ENCODE results near the gene SDSL.

- TF ChIP-seq CTCF (IDR thresholded peaks at IDR 0.05 in 2 of 3, conservative IDR thresholded peaks at IDR 0.05 in 1 of 3; ENCODE audit: control insufficient read depth in 2 of 3, extremely low read depth in 1 of 3, insufficient read depth in 1 of 3, low read depth in 3 of 3, low read length in 3 of 3) (no peak), KDM1A (IDR thresholded peaks at IDR 0.05; ENCODE audit: borderline replicate concordance) (no peak), CEBPB (IDR thresholded peaks at IDR 0.05; ENCODE audit: borderline replicate concordance in 1 of 2, low read depth in 2 of 2, low read length in 2 of 2) (no peak), RELA (IDR thresholded peaks at IDR 0.05; ENCODE audit: borderline replicate concordance, partially characterized antibody) (no peak), REST (IDR thresholded peaks at IDR 0.05; ENCODE audit: low read depth, low read length) (no peak), POLR2A (IDR thresholded peaks at IDR 0.05; ENCODE audit: low read depth, low read length) (no peak), SPI1 (IDR thresholded peaks at IDR 0.05; ENCODE audit: borderline replicate concordance, insufficient read depth, low read depth, low read length) (no peak), POLR2AphosphoS2 (IDR thresholded peaks at IDR 0.05; ENCODE audit: low read depth, low read length) (no peak), RCOR1 (conservative IDR thresholded peaks at IDR 0.05; ENCODE audit: low read depth, low read length) (no peak), JUND (IDR thresholded peaks at IDR 0.05; ENCODE audit: low read depth, low read length) (no peak), EP300 (IDR thresholded peaks at IDR 0.05; ENCODE audit: borderline replicate concordance in 1 of 2, control insufficient read depth in 1 of 2, low read depth in 2 of 2, low read length in 2 of 2) (no peak), BCL3 (IDR thresholded peaks at IDR 0.05; ENCODE audit: borderline replicate concordance, insufficient read depth, low read depth, low read length, poor library complexity, severe bottlenecking) (no peak)
Observed at GRCh38 chr12:113457710-113458109, 35.5 kb downstream of the SDSL start.
